Measurements from ENCODE around the gene ARHGEF4.
"Not testable (repeated sequence)": the region's sequence is repeated elsewhere in the genome, so short reads cannot be mapped to it uniquely, and the experiment has no call there.

The ARHGEF4 gene

GRCh38 chr2:130981667-130982066 is 145.0 kb downstream of the ARHGEF4 start:
- no peak for DNase-seq

- no peak for DNase-seq
Measured at GRCh38 chr2:130985206-130985780, 148.6 kb downstream of the ARHGEF4 start.

GRCh38 chr2:130985831-130986649 is 149.3 kb downstream of the ARHGEF4 start:
- DNase-seq: no peak

GRCh38 chr2:130986890-130987493 is 150.3 kb downstream of the ARHGEF4 start:
- DNase-seq: no peak

GRCh38 chr2:130987519-130988425 is 151.1 kb downstream of the ARHGEF4 start:
- no peak for DNase-seq

- not testable (repeated sequence) for DNase-seq
Measured at GRCh38 chr2:130991446-130991845, 154.7 kb downstream of the ARHGEF4 start.

GRCh38 chr2:130992003-130992402 is 155.3 kb downstream of the ARHGEF4 start:
- DNase-seq: not testable (repeated sequence)

GRCh38 chr2:130996691-130997090 is 160.0 kb downstream of the ARHGEF4 start:
- DNase-seq: no peak

GRCh38 chr2:130997198-130997597 is 160.5 kb downstream of the ARHGEF4 start:
- DNase-seq: no peak

- DNase-seq: no peak
Measured at GRCh38 chr2:130998561-130998960, 161.8 kb downstream of the ARHGEF4 start.

GRCh38 chr2:131004446-131005209 is 167.9 kb downstream of the ARHGEF4 start:
- no peak for DNase-seq

- no peak for DNase-seq
Measured at GRCh38 chr2:131005216-131005935, 168.7 kb downstream of the ARHGEF4 start.

GRCh38 chr2:131006561-131006960 is 169.8 kb downstream of the ARHGEF4 start:
- DNase-seq: no peak

GRCh38 chr2:131008967-131009366 is 172.3 kb downstream of the ARHGEF4 start:
- no peak for DNase-seq

GRCh38 chr2:131009713-131010475 is 173.2 kb downstream of the ARHGEF4 start:
- no peak for DNase-seq

GRCh38 chr2:131010566-131010965 is 173.9 kb downstream of the ARHGEF4 start:
- DNase-seq: no peak

- no peak for DNase-seq
Measured at GRCh38 chr2:131011486-131011885, 174.8 kb downstream of the ARHGEF4 start.

GRCh38 chr2:131014141-131014540 is 177.4 kb downstream of the ARHGEF4 start:
- no peak for DNase-seq

- DNase-seq: no peak
Measured at GRCh38 chr2:131015764-131016163, 179.1 kb downstream of the ARHGEF4 start.

Data from hematopoietic multipotent progenitor cell treated with erythropoietin and hydrocortisone succinate and interleukin-3 and kit ligand, for 8 days (in vitro differentiated cells).